NCI-H1417 (cell line): ENCODE measurements around the gene MOB3C.

Source experiments
- DNase-seq, 3 experiments: peaks; one replicate each; lab custom pipeline; 2025; lab: John Stamatoyannopoulos, UW

The MOB3C gene

DNA sequence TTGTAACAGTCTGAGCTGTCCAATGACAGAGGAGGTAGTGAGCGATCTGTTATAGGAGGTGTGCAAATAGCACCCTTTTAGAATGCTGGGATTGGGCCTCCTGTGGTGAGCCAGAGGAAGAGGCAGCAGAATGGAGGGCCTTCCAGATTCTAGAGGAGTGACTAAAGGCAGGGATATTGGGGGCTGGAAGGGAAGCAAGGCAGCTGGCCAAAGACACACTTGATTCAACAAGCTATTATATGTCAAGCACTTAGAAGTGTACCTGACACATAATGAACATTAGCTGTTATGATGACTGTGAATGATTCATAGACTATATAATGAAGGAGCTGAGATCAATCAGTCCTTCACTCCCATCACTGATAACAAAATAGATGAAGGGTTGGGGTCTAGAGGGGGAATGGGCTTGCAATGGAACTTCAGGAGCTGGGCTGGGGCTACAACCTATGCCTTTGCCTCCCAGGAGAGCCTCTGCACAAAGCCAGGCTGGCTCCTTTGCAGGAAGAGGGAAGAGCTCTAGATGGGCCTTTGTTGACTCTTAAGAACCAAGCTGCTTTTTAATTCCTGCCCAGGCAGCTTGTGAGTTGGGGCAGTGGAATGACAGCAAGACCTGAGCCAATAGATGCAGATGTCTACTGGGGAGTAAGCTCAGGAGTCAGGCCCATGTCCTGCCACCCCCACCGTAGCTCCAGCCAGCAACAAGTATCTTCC lies 10.2 kb downstream of the MOB3C start:
- DNase-seq: peak; percentile 4 to 71 (median 33)

GRCh38 chr1:46605232-46605631 lies 11.4 kb downstream of the MOB3C start:
- no peak for DNase-seq

DNA sequence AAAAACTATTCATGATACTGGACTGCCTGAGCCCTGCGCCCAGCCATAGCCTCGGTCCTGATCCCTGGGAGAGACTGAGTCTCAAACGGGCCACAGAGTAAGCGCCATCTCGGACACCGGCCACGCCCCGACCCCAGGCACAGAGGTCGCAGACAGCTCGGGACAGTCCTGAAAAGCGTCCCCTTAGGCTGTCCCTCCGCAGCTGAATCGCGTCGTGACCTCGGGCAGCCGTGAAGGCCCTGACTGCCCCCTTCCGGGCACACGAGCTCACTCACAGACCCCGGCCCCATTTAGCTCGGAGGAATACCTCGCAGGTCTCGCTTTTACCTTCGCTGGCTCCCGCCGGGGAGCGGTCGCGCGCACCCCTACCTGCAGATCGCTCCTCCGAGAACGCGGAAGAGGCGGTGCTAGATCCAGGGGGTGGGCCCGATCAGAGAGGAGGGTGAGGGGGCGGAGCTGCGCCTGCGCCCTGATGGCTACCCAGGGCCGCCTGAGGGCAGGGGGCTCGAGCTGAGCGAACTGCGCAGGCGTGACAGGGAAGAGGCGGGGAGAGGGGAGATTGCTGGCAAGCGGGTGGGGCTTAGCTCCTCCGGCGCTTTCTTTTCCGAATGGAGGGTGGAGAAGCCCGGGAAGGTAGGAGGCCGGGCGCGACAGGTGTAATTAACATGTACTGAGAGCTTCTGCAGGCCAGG lies 12.6 kb downstream of the MOB3C start, which contains the start of gene MKNK1:
Gene MKNK1 (minus strand): TSS at position 411 of the 692 bp plus-strand sequence. CDS start 20,941 bp downstream, outside the sequence.
- peak; percentile 90 to 98 (median 95) for DNase-seq

GRCh38 chr1:46603481-46603857 lies 13.1 kb downstream of the MOB3C start:
- no peak for DNase-seq

- DNase-seq: no peak
These were observed 15.2 kb downstream of the MOB3C start for GRCh38 chr1:46601257-46602007.

DNA sequence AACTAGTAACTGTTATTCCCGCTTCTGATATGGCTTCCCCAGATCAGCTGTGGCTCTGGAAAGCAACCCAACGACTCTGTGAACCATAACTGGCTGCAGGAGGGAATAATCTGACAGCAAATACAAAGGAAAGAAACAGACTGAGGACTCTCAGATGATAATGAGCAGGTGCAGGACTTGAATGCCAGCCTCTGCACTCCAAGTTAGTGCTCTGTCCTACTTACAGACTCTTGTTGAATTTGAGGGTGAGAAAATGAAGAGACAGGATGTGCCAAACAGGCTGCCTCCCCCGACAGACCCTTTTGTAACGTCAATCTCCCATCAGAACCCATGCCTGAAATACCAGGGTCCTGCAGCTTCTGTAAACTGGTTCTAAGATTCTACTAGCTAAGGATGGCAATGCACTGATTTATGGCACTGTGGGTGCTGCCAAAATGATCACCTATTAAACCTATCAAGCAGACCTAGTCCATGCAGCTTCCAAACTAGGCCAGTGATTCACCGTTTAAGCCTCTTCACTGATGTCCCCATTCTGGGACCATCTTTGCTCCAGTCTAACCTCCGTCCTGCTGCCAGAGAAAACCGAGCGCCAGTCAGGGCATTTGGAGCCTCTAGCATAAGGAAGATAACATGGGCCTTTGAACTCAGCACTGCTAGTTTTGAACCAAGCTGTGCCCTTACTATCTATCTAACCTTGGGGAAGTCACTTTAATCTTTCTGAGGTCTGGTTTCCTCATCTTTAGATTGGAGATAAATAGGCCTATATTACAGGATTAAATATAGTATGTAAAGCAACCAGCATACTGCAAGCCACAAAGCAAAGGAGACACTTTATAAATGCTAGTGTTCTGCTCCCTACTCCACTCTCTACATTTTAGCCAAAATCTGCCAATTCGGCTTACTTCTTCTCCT lies 17.3 kb downstream of the MOB3C start:
- no peak for DNase-seq

GRCh38 chr1:46596846-46597245 lies 19.8 kb downstream of the MOB3C start:
- DNase-seq: no peak

DNA sequence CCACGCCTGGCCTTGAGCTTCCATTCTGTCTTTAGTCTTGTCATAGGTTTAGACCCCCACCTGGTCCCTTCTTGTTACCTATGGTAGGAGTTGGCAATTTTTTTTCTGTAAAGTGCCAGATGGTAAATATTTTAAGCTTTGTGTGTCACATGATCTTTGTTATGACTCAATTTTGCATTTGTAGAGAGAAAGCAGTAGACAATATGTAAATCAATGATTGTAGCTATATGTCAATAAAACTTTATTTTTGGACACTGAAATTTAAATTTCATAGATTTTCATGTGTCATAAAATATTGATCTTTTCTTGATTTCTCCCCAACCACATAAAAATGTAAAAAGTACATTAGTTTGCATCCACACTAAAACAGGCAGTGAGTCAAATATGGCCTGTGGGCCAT lies 20.6 kb downstream of the MOB3C start:
- DNase-seq: no peak

GRCh38 chr1:46595127-46595526 lies 21.5 kb downstream of the MOB3C start:
- no peak for DNase-seq

DNA sequence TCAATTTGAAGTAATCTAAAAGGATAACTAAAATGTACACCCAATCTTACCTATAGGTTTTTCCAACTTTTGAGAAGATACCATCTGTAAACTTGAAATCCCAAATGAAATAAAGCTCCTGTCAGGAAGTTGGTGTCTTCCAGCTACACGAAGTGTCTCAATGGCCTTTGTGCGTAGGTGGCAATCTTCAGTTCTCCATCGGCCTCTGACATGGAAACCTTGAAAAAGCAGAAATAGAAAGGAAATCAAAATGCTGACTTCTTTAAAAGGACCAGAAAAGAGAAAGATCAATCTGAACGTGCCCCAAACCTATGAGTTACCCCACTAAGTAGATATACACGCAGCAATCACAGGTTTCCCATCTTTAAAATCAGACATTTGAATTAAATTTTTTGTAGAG lies 22.5 kb downstream of the MOB3C start:
- DNase-seq: no peak

DNA sequence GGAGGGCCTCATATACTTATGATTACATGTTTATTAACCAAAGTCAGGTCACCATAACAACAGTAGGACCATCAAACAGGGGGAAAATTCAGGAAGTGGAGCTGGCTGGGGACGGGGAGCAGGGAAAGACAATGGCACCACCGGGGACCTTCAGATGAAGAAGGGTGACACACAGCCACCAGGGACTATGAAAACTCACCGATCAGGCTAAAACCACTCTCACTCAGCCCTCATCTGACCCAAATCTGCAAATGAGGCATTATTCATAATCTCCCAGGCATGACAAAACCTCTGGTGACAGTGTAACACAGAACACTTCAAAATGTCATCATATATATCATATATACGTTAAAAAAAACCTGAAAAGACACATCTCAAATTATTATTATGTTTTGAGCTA lies 23.8 kb downstream of the MOB3C start:
- DNase-seq: no peak

DNA sequence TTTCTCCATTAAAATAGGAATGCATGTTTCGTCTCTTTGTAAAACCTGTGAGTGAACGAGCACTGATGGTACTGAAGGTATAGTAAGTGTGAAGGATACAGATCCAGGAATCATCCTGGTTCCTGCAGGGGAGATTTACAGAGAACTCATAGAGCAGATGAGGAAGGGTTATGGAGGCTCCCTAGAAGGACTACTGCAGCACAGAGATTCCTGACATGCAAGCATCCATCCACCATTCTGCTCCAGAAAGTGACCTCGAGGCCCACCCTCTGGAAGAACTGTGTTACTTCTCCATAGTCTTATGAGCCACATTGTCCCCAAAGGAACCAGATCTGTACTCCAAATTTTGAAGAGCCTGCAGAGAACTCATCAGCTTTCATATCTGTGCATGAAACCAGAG lies 27.1 kb downstream of the MOB3C start:
- no peak for DNase-seq

- DNase-seq: no peak
These were observed 29.5 kb downstream of the MOB3C start for GRCh38 chr1:46587069-46587468.

- DNase-seq: no peak
These were observed 31.2 kb downstream of the MOB3C start for GRCh38 chr1:46585312-46585938.

DNA sequence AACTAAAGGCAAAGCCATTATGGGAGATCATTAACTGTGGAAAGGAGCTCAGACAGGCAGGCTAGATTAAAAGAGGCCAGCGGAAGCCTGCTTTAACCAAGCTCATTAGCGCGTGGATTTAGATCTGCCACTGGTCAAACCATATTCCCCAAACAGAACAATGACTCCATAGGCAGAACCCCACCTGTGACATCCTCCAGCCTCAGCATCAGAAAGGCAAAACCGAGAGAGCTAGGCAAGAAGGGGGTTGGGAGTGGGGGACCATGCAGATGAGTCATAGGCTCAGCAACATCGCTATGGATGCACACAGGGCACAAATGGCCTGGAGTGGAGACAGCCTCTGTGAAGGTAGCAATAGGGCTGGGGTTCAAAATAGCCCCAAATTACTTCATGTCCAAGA lies 33.1 kb downstream of the MOB3C start:
- no peak for DNase-seq

DNA sequence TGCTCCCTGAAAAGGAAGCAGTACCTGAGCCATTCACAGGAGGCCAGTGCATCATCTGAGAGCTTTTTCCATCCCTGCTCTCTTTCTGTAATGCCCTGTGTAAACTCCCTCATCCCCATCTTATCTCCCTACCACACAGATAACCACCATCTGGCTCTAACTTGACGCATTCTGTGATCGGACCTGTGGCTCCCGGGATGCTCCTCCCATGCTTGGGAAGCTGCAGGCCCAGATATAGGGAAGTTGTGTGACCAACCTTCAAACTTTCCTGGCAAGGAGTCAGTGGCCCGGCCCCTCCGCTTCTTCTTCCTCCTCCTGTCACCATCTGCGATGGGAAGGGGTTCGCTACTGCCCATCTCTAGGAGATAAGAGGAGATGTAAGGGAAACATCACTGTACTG lies 33.6 kb downstream of the MOB3C start:
- no peak for DNase-seq

- DNase-seq: peak in 1 of 3 experiments; percentile 11
These were observed 34.7 kb downstream of the MOB3C start for GRCh38 chr1:46581681-46582455.

DNA sequence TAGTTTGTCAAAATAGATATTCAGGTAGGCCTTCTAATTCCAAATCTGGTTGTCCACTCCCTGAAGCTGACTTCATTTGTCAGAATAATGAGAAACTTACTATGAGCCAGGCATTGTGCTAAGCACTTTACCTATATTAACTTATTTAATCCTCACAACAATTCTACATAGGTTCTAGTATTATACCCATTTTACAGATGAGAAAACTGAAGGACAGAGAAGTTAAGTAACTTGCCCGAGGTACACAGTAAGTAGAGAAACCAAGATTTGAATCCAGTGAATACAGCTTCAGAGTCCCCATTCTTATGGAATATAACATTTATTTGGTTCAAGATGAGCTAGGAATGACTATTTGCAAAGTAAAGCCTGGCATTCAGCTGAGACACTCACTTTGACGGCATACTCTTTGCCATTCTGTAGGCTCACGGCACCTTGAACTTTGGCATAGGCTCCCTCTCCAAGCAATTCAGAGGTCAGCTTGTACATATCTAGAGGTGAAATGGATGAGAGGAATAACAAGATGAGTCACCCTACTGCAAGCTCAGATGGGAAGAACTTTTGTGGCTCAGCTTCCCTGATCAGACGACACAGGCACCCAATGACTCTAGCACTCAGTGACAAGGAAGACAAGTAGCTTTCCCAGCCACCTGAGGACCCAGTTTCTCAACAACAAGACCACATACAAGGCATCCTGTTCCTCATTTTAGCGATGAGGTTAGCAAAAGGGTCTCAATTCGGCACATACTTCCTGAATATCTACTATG lies 36.3 kb downstream of the MOB3C start:
- no peak for DNase-seq

DNA sequence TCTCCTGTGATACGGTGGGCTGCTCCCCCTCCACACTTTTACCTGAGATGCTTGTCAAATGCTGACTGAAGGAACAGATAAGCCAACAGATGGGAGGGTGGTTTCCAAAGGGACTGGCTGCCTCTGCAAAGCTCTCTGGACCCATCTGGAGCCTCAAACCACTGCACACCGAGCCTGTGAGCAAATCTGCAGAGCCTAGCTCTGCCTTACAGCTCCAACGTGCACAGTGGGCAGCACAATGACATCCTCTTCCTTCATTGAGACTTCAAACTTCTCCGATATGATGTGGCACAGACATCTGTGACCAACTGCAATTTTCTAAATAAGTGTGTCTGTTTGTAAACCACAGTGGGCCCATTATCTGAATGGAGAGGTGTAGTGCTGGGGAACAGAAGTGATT lies 38.9 kb downstream of the MOB3C start:
- DNase-seq: no peak

DNA sequence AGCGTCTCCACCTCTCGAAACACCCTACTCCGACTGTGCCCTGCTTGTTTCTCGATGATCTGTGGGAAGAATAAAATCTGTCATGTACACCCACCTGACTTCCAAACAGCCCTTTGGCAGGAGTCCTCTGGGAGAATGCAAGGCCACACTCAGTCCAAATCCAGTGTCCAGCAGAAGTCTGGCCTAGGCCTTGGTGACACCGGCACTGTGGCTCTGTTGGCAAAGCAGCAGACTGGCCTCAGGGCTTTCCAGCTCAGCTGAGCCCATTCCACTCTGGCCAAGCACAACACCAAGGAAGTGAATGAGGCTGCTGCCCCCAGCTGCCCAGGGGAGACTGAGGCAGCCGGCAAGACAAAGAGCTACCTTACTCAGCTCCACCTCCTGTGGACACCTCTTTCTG lies 40.0 kb downstream of the MOB3C start:
- no peak for DNase-seq
